Uterus (tissue), 4 donors: ENCODE results near the gene EFCAB13. TPM values are rescaled to one million over a fixed set of nuclear protein-coding genes. Genes with fewer than 3 reads are reported as not detected.

Source experiments
- DNase-seq, 2 donors: peaks; one replicate each; pipeline ENCODE4 v3.0.0-alpha.2; 2019 to 2020
- H3K27ac ChIP-seq, 2 donors: fragments of 200-600 bp; sonication (generic); 1 replicate in 1 of 2; 2 replicates in 1 of 2; pipeline ENCODE4 v1.5.1; 2016 to 2018
- H3K27me3 ChIP-seq, 2 donors: fragments of 200-600 bp; sonication (generic); one replicate each; pipeline ENCODE4 v1.5.1; 2018 to 2019; ENCODE audit warnings: control low read depth in 1 of 2
- H3K36me3 ChIP-seq, 2 donors: fragments of 200-600 bp; sonication (generic); one replicate each; pipeline ENCODE4 v1.5.1; 2019; ENCODE audit warnings: control low read depth in 1 of 2
- H3K4me1 ChIP-seq, 2 donors: fragments of 200-600 bp; sonication (generic); one replicate each; pipeline ENCODE4 v1.5.1; 2018 to 2019; ENCODE audit warnings: control low read depth in 1 of 2
- H3K4me3 ChIP-seq, 2 donors: fragments of 200-600 bp; sonication (generic); 1 replicate in 1 of 2; 2 replicates in 1 of 2; pipeline ENCODE4 v1.5.1; 2018 to 2019; ENCODE audit warnings: mild to moderate bottlenecking in 1 of 2
- H3K9me3 ChIP-seq, 2 donors: fragments of 200-600 bp; sonication (generic); one replicate each; pipeline ENCODE4 v1.5.1; 2019; ENCODE audit warnings: control low read depth in 1 of 2
- CTCF ChIP-seq, 4 experiments: fragments of 200-600 bp in 2 of 4; fragments of 450-650 bp in 2 of 4; sonication (generic) in 2 of 4; IDR thresholded peaks; one replicate each; pipeline ENCODE4 v1.5.1; 2016 to 2019; ENCODE audit warnings: antibody characterized with exemption in 4 of 4, mild to moderate bottlenecking in 2 of 4, moderate library complexity in 1 of 4
- POLR2A ChIP-seq, 2 donors: fragments of 450-650 bp; IDR thresholded peaks; one replicate each; pipeline ENCODE4 v1.6.1; 2016; ENCODE audit warnings: antibody characterized with exemption in 2 of 2, mild to moderate bottlenecking in 1 of 2, moderate library complexity in 1 of 2
- intact Hi-C: fragments of 100-400 bp; cut with DNase I; formaldehyde crosslinking; loops from one replicate; pipeline ENCODE4 v1.15.1; 2023; ENCODE audit warnings: low total_unique reads
- total RNA-seq, 4 donors: library from RNA; depleted of rRNA in 3 of 4; stranded (reverse); fragments of >200 nt in 3 of 4; gene quantifications; one replicate each; pipeline versions ENCODE4 v1.1.0 to v1.2.4, GENCODE V29; 2014 to 2023
- donor health status: DM: yes; HTN: yes; CAD: no.

EFCAB13 gene
- total RNA-seq, 4 donors from 2014 or later, result 9.2 to 22.8 (median 14.5) TPM

GRCh38 chr17:47299239-47299910, 24.4 kb upstream of the EFCAB13 start:
- H3K27me3 ChIP-seq, result no peaks in the 10 kb centered on the region
- no peak for DNase-seq
- H3K4me3 ChIP-seq, result no peak overlapping the region
- no peak for TF ChIP-seq POLR2A (IDR thresholded peaks at IDR 0.05)
- TF ChIP-seq CTCF (IDR thresholded peaks at IDR 0.05), result no peak
- peaks cover 0 to 9% of the 10 kb centered on the region in 2 donors for H3K4me1 ChIP-seq
- no peaks in the 10 kb centered on the region for H3K9me3 ChIP-seq
- no peaks in the 10 kb centered on the region for H3K36me3 ChIP-seq
- intact Hi-C loops, result no loop called here
- no peak overlapping the region for H3K27ac ChIP-seq

- intact Hi-C loops, result no loop called here
- H3K4me1 ChIP-seq, result no peaks in the 10 kb centered on the region
- TF ChIP-seq CTCF (IDR thresholded peaks at IDR 0.05) (no peak), POLR2A (IDR thresholded peaks at IDR 0.05) (no peak)
- H3K9me3 ChIP-seq, result no peaks in the 10 kb centered on the region
- no peaks in the 10 kb centered on the region for H3K36me3 ChIP-seq
- no peak for DNase-seq
- H3K27me3 ChIP-seq, result no peaks in the 10 kb centered on the region
- no peak overlapping the region for H3K4me3 ChIP-seq
- H3K27ac ChIP-seq, result no peak overlapping the region
Measured at GRCh38 chr17:47300718-47301117, 23.0 kb upstream of the EFCAB13 start.

DNA sequence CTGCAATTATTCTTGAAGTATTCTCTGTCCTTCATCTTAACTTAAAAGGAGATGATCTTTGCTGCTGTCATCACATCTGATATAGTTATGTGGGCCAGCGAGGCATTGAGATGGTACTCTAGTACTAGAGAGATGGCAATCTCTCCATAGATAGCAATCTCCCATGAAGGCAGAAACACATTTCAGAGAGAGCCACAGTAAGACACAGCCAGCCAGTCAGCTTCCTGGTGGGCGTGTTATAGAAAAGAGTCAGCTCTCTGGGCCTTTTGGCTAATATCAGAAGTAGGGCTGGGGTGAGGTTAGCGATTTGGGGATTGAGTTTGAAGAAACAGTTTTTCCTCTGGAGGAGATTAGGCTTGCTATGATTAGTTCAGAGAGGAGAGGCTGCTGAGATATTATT, 22.6 kb upstream of the EFCAB13 start:
- TF ChIP-seq CTCF (IDR thresholded peaks at IDR 0.05) (no peak), POLR2A (IDR thresholded peaks at IDR 0.05) (no peak)
- DNase-seq, result no peak
- intact Hi-C loops, result no loop called here

DNA sequence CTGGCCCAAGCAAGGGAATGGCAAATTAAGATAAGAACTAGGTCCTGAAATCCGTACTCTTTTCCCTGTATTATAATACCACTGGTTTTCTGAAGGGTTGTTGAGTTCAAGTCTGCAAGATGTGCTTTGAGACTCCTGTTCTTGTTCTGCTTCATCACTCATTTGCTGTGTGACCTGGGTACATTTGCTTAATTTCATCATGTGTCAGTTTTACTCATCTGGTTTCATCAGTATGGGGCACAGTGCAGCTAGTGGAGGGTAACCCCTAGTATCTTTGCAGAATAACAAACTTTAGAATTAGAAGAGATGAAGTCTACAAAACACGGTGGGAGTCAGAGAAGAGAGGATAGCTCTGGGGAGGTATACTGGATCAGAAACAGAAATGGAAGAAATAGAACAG, 21.9 kb upstream of the EFCAB13 start:
- no peak overlapping the region for H3K4me3 ChIP-seq
- intact Hi-C loops, result no loop called here
- no peaks in the 10 kb centered on the region for H3K27me3 ChIP-seq
- H3K36me3 ChIP-seq, result no peaks in the 10 kb centered on the region
- TF ChIP-seq POLR2A (IDR thresholded peaks at IDR 0.05), result no peak
- no peak overlapping the region for H3K27ac ChIP-seq
- no peaks in the 10 kb centered on the region for H3K4me1 ChIP-seq
- H3K9me3 ChIP-seq, result no peaks in the 10 kb centered on the region
- DNase-seq, result no peak

More for the DNA sequence above, 22.6 kb upstream of the EFCAB13 start:
- Histone ChIP-seq H3K27me3 (no peaks in the 10 kb centered on the region), H3K36me3 (no peaks in the 10 kb centered on the region), H3K9me3 (no peaks in the 10 kb centered on the region), H3K4me1 (no peaks in the 10 kb centered on the region), H3K4me3 (no peak overlapping the region), H3K27ac (no peak overlapping the region)

DNA sequence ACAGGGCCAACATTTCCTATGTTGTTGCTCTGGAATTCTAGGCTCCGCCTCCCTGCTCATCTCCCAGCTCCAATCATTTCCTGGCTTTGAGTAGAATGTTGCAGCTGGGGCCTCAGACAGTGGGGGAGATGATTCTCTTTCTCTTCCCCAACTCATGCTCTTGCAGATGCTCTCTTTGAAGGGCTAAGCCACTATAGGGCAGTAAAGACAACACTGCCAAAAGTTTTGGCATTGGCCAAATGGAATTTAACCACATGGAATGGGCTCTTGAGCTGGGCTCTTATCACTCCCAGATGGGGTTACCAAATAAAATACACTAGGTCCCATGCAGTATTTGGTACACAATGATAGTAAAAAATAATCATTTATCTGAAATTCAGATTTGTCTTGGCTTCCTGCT, 19.6 kb upstream of the EFCAB13 start:
- Histone ChIP-seq H3K9me3 (no peaks in the 10 kb centered on the region), H3K4me1 (no peaks in the 10 kb centered on the region), H3K27ac (no peak overlapping the region), H3K36me3 (no peaks in the 10 kb centered on the region), H3K27me3 (no peaks in the 10 kb centered on the region), H3K4me3 (no peak overlapping the region)
- DNase-seq, result no peak
- intact Hi-C loops, result no loop called here
- no peak for TF ChIP-seq POLR2A (IDR thresholded peaks at IDR 0.05)
- TF ChIP-seq CTCF (IDR thresholded peaks at IDR 0.05), result no peak
